Liver (tissue), 9 donors: Measurements from ENCODE around the gene ABL2. TPM values are rescaled to one million over a fixed set of nuclear protein-coding genes. Genes with fewer than 3 reads are reported as not detected.

ENCODE experiments used
- DNase-seq: peaks from one replicate; pipeline ENCODE4 v3.0.0-alpha.2; 2017; ENCODE audit warnings: low spot score
- H3K27ac ChIP-seq, 2 donors: one replicate each; pipeline ENCODE4 v1.7.0; 2013; ENCODE audit warnings: inconsistent platforms in 2 of 2, low read length in 2 of 2, control low read depth in 1 of 2, low read depth in 1 of 2, mild to moderate bottlenecking in 1 of 2
- H3K27me3 ChIP-seq, 4 donors: one replicate each; pipeline versions ENCODE4 v1.6.1 to v1.7.0; 2013; ENCODE audit warnings: low read length in 3 of 4, inconsistent platforms in 1 of 4, mild to moderate bottlenecking in 1 of 4, moderate library complexity in 1 of 4; ENCODE audit not compliant: control insufficient read depth in 4 of 4, insufficient read depth in 4 of 4
- H3K36me3 ChIP-seq, 4 donors: one replicate each; pipeline versions ENCODE4 v1.6.1 to v1.7.0; 2013; ENCODE audit warnings: low read length in 3 of 4, mild to moderate bottlenecking in 3 of 4, low read depth in 1 of 4, moderate library complexity in 1 of 4; ENCODE audit not compliant: control insufficient read depth in 4 of 4, insufficient read depth in 3 of 4
- H3K4me1 ChIP-seq, 4 donors: one replicate each; pipeline versions ENCODE4 v1.6.1 to v1.7.0; 2013; ENCODE audit warnings: low read length in 3 of 4, mild to moderate bottlenecking in 3 of 4, moderate library complexity in 1 of 4; ENCODE audit not compliant: control insufficient read depth in 4 of 4, insufficient read depth in 4 of 4
- H3K4me3 ChIP-seq, 3 donors: one replicate each; pipeline versions ENCODE4 v1.6.1 to v1.7.0; 2013; ENCODE audit warnings: low read length in 3 of 3, control low read depth in 1 of 3, low read depth in 1 of 3, mild to moderate bottlenecking in 1 of 3
- H3K9ac ChIP-seq, 2 donors: one replicate each; pipeline ENCODE4 v1.7.0; 2013; ENCODE audit warnings: low read length in 2 of 2, mild to moderate bottlenecking in 2 of 2, moderate library complexity in 2 of 2, control low read depth in 1 of 2, low read depth in 1 of 2
- H3K9me3 ChIP-seq, 4 donors: one replicate each; pipeline versions ENCODE4 v1.6.1 to v1.7.0; 2013; ENCODE audit warnings: low read length in 3 of 4; ENCODE audit not compliant: control insufficient read depth in 4 of 4
- EGR1 ChIP-seq, 2 donors: IDR thresholded peaks; 2 replicates each; pipeline ENCODE4 v1.6.1; 2016 to 2018; ENCODE audit warnings: antibody characterized with exemption in 2 of 2, low read depth in 2 of 2
- FOXA2 ChIP-seq: IDR thresholded peaks from 2 replicates; pipeline ENCODE4 v1.6.1; 2016; ENCODE audit warnings: antibody characterized with exemption
- JUND ChIP-seq, 2 donors: IDR thresholded peaks; 2 replicates each; pipeline ENCODE4 v1.6.1; 2016; ENCODE audit warnings: antibody characterized with exemption in 2 of 2
- MAX ChIP-seq: IDR thresholded peaks from 2 replicates; pipeline ENCODE4 v1.6.1; 2016; ENCODE audit warnings: antibody characterized with exemption
- NR2F2 ChIP-seq: IDR thresholded peaks from 2 replicates; pipeline ENCODE4 v1.6.1; 2016; ENCODE audit warnings: antibody characterized with exemption
- REST ChIP-seq: IDR thresholded peaks from 2 replicates; pipeline ENCODE4 v1.6.1; 2016; ENCODE audit warnings: antibody characterized with exemption, mild to moderate bottlenecking
- RXRA ChIP-seq, 2 donors: IDR thresholded peaks; 2 replicates each; pipeline ENCODE4 v1.6.1; 2017 to 2018; ENCODE audit warnings: antibody characterized with exemption in 2 of 2, mild to moderate bottlenecking in 1 of 2
- YY1 ChIP-seq: IDR thresholded peaks from 2 replicates; pipeline ENCODE4 v1.6.1; 2016; ENCODE audit warnings: antibody characterized with exemption, mild to moderate bottlenecking
- ZBTB33 ChIP-seq: IDR thresholded peaks from 2 replicates; pipeline ENCODE4 v1.6.1; 2016; ENCODE audit warnings: antibody characterized with exemption
- WGBS: extraction: QIAGEN DNeasy Blood & Tissue Kit; methylation state at CpG from one replicate; pipeline ENCODE4 v1.1.7; 2013; 5-methylcytosine and 5-hydroxymethylcytosine counted together
- polyA plus RNA-seq, 2 donors: library from polyadenylated mRNA; stranded (reverse) in 1 of 2; unstranded in 1 of 2; fragments of 200-250 nt in 1 of 2; fragments of >200 nt in 1 of 2; fragmentation: Nextera tagmentation in 1 of 2; extraction: Ambion mirVana in 1 of 2; gene quantifications; one replicate each; pipeline versions ENCODE4 v1.2.1 to v1.2.3, GENCODE V29; 2013 to 2015
- total RNA-seq, 2 donors: library from RNA; depleted of rRNA; stranded (reverse); fragments of >200 nt; gene quantifications; one replicate each; pipeline ENCODE4 v1.2.3, GENCODE V29; 2014
- TF ChIP-seq, protein P1 (sequence below): IDR thresholded peaks from 2 replicates; pipeline ENCODE4 v1.6.1; 2016; ENCODE audit warnings: antibody characterized with exemption
- donor health status: healthy.
- donor health status: healthy.
- donor health status: healthy.
- donor health status: healthy.
- donor health status: healthy.

ABL2 gene
- total and polyA plus RNA-seq, 4 donors, result 1.8 to 7.8 (median 3.4) TPM

- Histone ChIP-seq H3K4me1 (no peaks in the 10 kb centered on the region), H3K4me3 (no peak overlapping the region), H3K27me3 (no peaks in the 10 kb centered on the region), H3K27ac (no peak overlapping the region), H3K36me3 (no peaks in the 10 kb centered on the region), H3K9ac (no peak overlapping the region), H3K9me3 (no peaks in the 10 kb centered on the region)
- TF ChIP-seq FOXA2, result no peak
- no peak for TF ChIP-seq MAX
- TF ChIP-seq ZBTB33, result no peak
- TF ChIP-seq JUND (IDR thresholded peaks at IDR 0.05), result no peak
- TF ChIP-seq EGR1 (IDR thresholded peaks at IDR 0.05; ENCODE audit: low read depth in 2 of 2), result no peak
- TF ChIP-seq, protein P1, sequence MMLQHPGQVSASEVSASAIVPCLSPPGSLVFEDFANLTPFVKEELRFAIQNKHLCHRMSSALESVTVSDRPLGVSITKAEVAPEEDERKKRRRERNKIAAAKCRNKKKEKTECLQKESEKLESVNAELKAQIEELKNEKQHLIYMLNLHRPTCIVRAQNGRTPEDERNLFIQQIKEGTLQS, result no peak
- no peak for TF ChIP-seq NR2F2
- TF ChIP-seq REST, result no peak
- no peak for DNase-seq
- WGBS, result 95% methylated on average over 1 of the region's 1 CpG
Observed at GRCh38 chr1:179167418-179167777, 62.1 kb downstream of the ABL2 start.

- DNase-seq, result no peak
- H3K36me3 ChIP-seq, result no peaks in the 10 kb centered on the region
- TF ChIP-seq JUND (IDR thresholded peaks at IDR 0.05) (no peak), YY1 (no peak), EGR1 (IDR thresholded peaks at IDR 0.05; ENCODE audit: low read depth in 2 of 2) (no peak), RXRA (IDR thresholded peaks at IDR 0.05) (no peak)
- 89% methylated on average over 8 of the region's 8 CpGs for WGBS
- H3K4me1 ChIP-seq, result no peaks in the 10 kb centered on the region
- no peaks in the 10 kb centered on the region for H3K27me3 ChIP-seq
- H3K27ac ChIP-seq, result no peak overlapping the region
- H3K4me3 ChIP-seq, result no peak overlapping the region
- no peaks in the 10 kb centered on the region for H3K9me3 ChIP-seq
- no peak overlapping the region for H3K9ac ChIP-seq
Observed at GRCh38 chr1:179166663-179167417, 62.6 kb downstream of the ABL2 start.

GRCh38 chr1:179164494-179164893, 65.0 kb downstream of the ABL2 start:
- 95% methylated on average over 1 of the region's 1 CpG for WGBS
- Histone ChIP-seq H3K4me3 (no peak overlapping the region), H3K36me3 (no peaks in the 10 kb centered on the region), H3K9ac (no peak overlapping the region), H3K9me3 (no peaks in the 10 kb centered on the region), H3K27me3 (no peaks in the 10 kb centered on the region), H3K27ac (no peak overlapping the region), H3K4me1 (no peaks in the 10 kb centered on the region)
- DNase-seq, result no peak
- no peak for TF ChIP-seq RXRA (IDR thresholded peaks at IDR 0.05)
- no peak for TF ChIP-seq EGR1 (IDR thresholded peaks at IDR 0.05; ENCODE audit: low read depth in 2 of 2)
